HG02798 (cell line): Measurements from ENCODE around the gene RRAD.
"Not testable (repeated sequence)": the region's sequence is repeated elsewhere in the genome, so short reads cannot be mapped to it uniquely, and the experiment has no call there.

Experiments used
- ATAC-seq: cut with Tn5 transposase; IDR thresholded peaks from one replicate; pipeline ENCODE4 v1.9.1; 2021; ENCODE audit warnings: mild to moderate bottlenecking; ENCODE audit not compliant: unreplicated experiment, poor library complexity

RRAD gene

DNA sequence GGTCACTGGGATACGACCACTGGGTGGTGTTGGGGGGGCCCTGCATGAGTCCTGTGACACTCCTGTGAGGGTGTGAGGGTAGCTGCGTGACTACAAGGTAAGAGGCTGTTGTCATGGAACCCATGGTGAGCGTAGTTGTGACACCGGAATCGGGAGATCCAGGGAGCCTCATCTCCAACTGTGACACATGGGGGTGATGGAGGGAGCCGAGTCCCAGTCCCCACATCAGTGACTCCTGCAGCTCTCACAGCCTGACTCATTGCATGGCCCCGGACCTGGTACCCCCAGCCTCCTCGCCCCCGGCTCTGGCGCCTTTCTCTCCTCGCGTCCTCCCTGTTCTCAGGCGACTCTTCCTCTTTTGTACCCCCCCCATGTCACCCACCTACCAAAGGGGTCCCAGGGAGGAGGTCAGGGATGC, 20.9 kb downstream of the RRAD start:
- ATAC-seq = no peak

DNA sequence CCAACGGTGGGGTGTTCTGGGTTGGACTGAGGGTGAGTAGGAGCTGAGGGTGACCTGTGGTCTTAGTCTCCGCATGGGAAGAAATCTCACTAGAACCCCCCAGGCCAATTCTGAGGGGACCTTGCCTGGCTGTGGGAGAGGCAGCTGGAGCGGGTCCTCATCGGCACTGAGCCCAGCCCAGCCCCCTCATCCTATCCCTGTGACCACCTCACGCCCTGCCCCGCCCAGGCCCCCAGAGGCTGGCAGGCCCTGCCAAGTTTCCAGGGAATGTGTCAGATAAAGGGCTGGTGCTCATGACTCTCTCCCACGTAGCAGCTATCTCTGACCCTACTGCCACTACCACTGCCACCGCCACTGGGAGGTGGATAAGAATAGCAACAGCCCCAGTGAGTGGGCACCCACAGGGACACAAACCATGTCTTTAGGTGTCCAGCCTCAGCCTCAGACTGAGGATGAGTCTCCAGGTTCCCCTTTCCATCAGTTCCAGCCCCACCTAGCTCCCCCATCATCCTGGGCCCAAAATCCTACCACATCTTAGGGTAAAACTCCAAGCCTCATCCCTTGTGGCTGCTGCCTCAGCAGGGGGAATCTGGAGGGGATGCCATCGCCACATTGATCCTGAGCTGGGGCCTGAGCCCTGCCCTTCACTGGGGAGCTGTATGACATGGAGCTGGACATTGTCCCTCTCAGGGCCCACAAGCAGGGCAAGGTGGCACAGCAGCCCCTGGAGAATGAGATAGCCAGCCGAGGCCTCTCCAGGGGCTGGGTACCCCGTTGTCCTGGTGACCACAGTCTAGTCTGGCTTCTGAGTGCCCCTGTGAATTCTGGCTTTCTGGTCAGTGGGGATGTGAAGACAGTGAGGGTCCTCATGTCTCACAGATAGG, 21.5 kb downstream of the RRAD start:
- ATAC-seq = no peak

DNA sequence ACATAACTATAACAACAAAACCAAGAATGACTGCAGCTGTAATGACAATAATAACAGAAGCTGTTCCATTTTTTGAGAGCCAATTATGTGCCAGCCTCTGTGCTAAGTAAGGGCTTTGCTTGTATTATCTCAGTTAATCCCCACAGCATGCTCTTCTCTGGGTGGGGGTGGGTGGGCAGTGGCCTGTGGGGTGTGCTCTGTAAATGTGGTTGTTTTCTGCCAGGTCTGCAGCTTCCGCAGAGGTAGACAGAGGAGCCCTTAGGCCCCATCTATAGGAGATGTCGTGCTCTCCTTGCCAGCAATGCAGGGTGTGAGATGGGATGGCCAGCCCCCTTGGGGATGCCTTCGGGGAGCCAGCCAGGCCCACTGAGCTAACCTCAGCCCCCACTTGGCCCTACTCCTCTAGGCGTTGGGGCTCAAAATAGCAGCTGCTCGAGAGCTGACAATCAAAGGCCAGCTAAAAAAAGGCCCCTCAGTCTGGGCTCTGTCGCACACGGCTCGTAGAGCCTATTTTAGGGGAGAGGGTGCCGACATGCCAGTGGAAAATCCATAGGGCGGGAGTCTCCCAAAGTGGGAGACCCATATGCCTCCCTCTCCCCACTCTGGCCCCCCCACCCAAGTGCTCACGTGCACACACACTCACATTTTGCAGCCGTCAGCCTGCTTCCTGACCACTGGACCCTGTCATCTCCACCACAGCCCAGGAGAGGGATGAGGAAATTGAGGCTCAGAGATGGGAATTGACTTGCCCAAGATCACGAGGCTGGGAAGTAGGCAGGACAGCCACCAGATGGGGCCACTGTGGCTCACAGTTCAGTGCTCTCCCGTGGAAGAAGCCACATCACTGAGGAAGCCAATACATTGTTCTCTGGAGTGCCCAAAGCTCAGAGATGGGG, 22.4 kb downstream of the RRAD start:
- ATAC-seq = no peak

DNA sequence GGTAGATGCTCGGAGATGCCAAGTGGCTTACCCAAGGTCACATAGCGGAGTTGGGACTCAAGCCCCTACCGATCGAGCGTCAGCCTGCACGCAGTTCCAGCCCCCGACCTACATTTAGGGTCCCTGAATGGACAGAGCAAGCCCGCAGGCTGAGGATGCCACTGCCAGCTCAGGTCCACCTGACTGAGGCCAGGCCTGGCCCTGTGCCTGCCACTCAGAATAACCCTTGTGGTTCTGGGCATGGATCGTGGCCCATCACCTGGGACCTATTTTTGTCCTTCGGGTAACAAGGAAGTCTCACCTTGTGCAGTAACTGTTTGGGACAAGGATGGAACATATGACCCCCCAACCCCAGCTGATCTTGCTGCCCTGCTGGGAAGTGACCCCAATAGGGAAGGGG, 23.7 kb downstream of the RRAD start:
- ATAC-seq = no peak

DNA sequence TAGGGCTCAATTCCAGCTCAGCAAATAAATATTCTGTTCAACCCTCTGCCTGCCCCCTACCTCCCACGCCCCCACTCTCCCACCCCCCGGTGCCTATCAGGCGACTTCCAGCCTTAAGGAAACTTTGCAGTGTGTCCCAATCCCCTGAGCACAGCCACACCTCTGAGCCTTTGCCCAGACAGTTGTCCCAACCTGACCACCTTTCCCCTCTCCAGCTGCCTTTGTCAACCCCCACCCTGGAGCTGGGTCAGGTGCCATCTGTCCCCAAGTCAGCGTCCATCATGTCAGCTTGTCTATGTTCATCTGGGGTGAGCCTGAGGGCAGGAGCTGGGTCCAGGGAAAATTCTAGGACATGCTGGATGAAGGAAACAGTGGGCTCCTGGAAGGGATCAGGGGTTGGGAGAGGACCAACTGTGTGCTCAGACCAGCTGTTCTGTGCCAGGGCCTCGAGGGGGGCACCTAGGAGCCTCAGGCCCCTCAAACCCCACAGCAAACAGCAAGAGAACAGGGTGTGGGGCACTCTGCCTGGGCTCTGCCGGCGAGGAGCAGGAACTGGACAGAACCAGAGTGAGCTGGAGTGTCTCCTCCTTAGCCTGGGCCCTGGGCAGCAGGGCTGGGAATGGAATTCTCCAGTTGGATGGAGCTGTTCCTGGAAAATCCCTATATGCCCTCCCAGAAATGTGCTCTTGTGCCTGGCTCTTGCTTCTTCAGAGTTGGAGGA, 24.5 kb downstream of the RRAD start:
- no peak for ATAC-seq

GRCh38 chr16:66899945-66900710, 25.2 kb downstream of the RRAD start:
- ATAC-seq = no peak

DNA sequence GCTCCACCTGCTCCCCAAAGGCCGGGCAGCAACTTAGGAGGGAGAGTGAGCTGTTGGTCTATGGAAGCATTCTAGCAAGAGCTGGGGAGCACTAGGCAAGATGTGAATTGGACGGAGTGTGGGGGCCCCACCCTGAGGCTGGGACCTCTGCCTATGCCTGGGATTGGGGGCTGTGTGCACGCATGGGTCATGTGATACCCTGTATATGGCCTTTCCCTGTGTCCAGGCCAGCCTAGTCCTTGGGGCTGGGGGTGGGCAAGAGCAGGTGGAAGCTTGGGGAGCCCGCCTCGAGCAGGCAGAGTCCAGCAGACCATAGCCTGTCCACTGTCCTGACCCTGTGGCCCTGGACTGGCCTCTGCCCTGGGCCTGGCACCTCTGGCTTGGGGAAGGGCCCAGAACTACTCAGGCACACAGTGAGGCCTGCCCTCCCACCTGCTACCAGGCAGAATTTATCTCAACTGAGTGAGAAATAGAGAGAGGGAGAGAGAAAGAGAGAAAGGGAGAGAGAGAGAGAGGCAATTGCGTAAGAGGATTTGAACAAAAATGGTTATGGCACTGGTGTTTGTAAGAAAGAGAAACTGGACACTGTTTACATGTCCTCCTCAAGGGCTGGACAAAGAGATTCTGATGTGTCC, 25.9 kb downstream of the RRAD start:
- ATAC-seq = no peak

DNA sequence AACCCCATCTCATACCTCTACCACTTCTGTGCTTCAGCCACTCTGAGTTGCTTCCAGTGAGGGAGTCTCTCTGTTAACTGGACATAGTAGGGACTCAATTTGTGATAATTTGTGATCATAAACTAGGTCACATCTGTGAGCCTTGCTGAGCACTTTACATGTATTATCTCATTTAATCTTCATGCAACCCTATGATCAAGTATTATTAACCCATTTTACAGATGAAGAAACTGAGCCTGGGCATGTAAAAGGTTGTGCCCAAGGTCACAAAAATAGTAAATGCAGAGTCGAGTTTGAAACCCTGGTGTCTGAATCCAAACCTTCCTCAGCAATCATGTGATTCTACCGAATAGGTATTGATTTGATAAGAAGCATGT, 26.4 kb downstream of the RRAD start:
- no peak for ATAC-seq

DNA sequence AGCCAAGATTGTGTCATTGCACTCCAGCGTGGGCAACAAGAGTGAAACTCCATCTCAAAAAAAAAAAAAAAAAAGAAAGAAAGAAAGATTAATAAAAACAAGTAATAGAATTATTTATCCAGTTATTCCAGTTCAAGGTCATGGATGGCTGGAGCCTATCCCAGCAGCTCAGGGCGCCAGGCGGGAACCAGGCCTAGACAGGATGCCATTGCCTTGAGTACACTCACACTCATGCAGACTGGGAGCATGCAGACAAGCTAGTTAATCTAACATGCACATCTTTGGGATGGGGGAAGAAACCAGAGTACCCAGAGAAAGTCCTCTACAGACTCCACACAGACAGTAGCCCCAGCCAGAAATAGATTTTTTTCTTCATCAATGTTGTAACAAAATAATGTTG, 27.1 kb downstream of the RRAD start:
- ATAC-seq = no peak

- not testable (repeated sequence) for ATAC-seq
Observed at GRCh38 chr16:66896682-66897081, 28.7 kb downstream of the RRAD start.

DNA sequence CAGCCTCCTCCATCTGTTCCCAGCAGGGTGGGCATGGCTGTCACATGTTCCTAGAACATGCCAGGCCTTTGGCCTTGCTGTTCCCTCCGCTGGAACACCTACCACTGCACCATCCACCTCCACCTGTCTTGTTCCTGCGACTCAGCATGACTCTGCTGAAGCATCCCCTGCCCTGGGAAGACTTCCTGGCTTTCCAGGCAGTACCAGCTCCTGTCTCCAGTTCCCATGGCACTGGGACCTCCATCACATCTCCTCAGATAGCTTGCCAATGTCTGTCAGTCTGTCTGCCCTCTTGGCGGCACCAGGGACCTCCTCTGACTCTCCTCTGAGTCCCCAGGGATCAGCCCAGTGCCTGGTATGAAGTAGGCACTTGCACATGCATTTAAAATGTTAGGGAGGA, 29.3 kb downstream of the RRAD start:
- no peak for ATAC-seq

GRCh38 chr16:66895689-66895979, 29.7 kb downstream of the RRAD start:
- ATAC-seq = no peak

DNA sequence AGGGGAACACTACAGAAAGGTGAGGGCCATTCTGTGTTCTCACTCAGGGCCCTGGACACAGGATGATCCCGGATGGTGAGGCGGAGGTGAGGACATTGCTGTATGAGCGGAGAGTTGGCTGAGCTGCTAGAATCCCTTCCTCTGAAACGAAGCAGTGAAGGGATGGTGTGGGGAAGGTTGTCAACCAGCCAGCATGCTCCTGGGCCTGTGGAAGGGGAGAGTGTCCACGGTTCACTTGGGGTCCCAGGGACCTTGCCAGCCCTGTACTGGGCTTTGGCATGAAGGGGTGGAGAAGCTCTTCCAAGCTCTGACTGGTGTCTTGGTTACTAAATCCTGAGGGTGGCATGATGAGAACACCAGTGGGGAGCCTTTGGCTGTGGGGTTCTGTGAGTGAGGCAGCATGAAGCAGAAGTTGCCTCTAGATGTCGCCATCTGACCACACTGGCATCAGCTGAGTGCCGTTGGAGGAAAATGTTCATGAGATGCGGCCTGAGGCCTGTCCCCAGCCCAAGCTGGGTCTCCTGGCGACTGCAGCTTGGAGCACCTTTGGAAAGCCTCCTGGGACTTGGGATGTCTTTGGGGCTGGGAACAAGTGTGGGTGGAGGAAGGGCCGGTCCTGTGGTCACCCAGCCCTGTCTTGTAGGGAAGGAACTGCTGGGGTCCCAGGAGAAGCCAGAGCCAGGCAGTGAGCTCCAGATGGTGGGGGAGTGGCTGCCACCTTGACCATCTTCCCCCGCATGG, 30.2 kb downstream of the RRAD start:
- ATAC-seq = peak; percentile 73

DNA sequence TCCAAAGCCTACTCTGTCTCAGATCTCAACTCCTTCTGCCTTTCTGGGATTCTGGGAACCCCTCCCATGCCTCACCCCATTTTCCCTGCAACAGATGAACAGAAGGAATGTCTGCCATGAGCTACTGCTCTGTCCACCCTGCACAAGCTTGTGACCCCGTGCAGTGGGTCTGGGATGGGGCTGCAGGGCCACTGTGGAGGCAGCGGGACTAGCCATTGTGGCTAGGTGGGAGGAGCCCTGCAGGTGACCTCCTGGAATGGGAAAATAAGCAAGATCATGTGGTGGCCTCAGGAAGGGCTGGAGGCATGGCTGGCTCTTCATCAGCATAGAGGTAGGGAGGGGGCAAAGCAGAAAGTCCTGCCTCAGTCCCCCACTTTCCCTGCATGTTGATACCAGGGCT, 31.3 kb downstream of the RRAD start:
- ATAC-seq = no peak

- ATAC-seq = no peak
Observed at GRCh38 chr16:66891797-66892196, 33.5 kb downstream of the RRAD start.

- no peak for ATAC-seq
Observed at GRCh38 chr16:66891360-66891759, 34.0 kb downstream of the RRAD start.

- no peak for ATAC-seq
Observed at GRCh38 chr16:66890799-66891198, 34.5 kb downstream of the RRAD start.

DNA sequence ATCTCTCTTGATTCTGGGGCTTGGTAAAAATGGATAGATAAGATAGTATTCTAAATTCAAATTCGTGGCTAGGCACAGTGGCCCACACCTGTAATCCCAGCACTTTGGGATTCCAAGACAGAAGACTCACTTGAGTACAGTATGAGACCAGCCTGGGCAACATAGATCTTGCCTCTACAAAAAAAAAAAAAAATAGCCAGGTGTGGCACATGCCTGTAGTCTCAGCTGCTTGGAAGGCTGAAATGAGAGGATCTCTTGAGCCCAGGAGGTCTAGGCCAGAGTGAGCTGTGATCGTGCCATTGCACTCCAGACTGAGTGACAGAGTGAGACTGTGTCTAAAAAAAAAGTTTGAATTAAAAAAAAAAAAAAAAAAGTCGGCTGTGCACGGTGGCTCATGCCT, 35.7 kb downstream of the RRAD start:
- ATAC-seq = no peak
